OCI-LY7 (cell line): ENCODE results near the gene B3GALT2. TPM values are rescaled to one million over a fixed set of nuclear protein-coding genes. Genes with fewer than 3 reads are reported as not detected.

Experiments used
- BruUV-seq: library from RNA; stranded (reverse); fragments of 400-500 nt; replicated peaks from 2 replicates; lab custom pipeline; 2021; lab: Mats Ljungman, UMichigan
- CTCF ChIA-PET: fragments of 300-600 bp; sonication (Branson Sonifier 250); formaldehyde crosslinking; loops from one replicate; lab custom pipeline; 2022; ENCODE audit warnings: antibody characterized with exemption; ENCODE audit not compliant: unreplicated experiment; lab: Charles Lee
- POLR2A ChIA-PET: fragments of 300-600 bp; sonication (Branson Sonifier 250); formaldehyde crosslinking; loops from one replicate; lab custom pipeline; 2022; ENCODE audit warnings: antibody characterized with exemption; lab: Charles Lee
- DNase-seq: peaks from one replicate; pipeline ENCODE4 v3.0.0-alpha.2; 2015; ENCODE audit warnings: low spot score
- H2AFZ ChIP-seq: fragments of 200-600 bp; sonication (generic), shearing (Covaris generic); 2 replicates; pipeline ENCODE4 v1.6.1; 2014; ENCODE audit warnings: mild to moderate bottlenecking, antibody characterized with exemption, low read length, moderate library complexity
- H3K27ac ChIP-seq: fragments of 200-600 bp; sonication (generic); 2 replicates; pipeline ENCODE4 v1.5.1; 2014; ENCODE audit warnings: mixed run types, low read depth, mild to moderate bottlenecking, moderate library complexity, low read length, inconsistent platforms; ENCODE audit not compliant: poor library complexity, severe bottlenecking
- H3K36me3 ChIP-seq: fragments of 200-600 bp; sonication (generic); 2 replicates; pipeline ENCODE4 v1.6.1; 2014; ENCODE audit warnings: mild to moderate bottlenecking, antibody characterized with exemption, low read length, moderate library complexity, mixed read lengths; ENCODE audit not compliant: insufficient read depth
- H3K4me1 ChIP-seq: fragments of 200-600 bp; sonication (generic); 2 replicates; pipeline ENCODE4 v1.5.1; 2014; ENCODE audit warnings: mild to moderate bottlenecking, low read length; ENCODE audit not compliant: insufficient read depth, poor library complexity, severe bottlenecking
- H3K4me2 ChIP-seq: fragments of 200-600 bp; sonication (generic); 2 replicates; pipeline ENCODE4 v1.6.1; 2014; ENCODE audit warnings: mild to moderate bottlenecking, low read length
- H3K4me3 ChIP-seq: fragments of 200-600 bp; sonication (generic); 2 replicates; pipeline ENCODE4 v1.5.1; 2014; ENCODE audit warnings: mild to moderate bottlenecking, low read depth, low read length; ENCODE audit not compliant: poor library complexity, severe bottlenecking
- H3K79me2 ChIP-seq: fragments of 200-600 bp; sonication (generic); 2 replicates; pipeline ENCODE4 v1.6.1; 2016; ENCODE audit warnings: low read depth, mild to moderate bottlenecking, low read length, moderate library complexity, mixed read lengths; ENCODE audit not compliant: insufficient read depth
- H3K9me2 ChIP-seq: fragments of 200-600 bp; sonication (generic); 2 replicates; pipeline ENCODE4 v1.6.1; 2016; ENCODE audit warnings: mild to moderate bottlenecking, low read length, mixed read lengths; ENCODE audit not compliant: insufficient read depth
- H3K9me3 ChIP-seq: fragments of 200-600 bp; sonication (generic); 2 replicates; pipeline ENCODE4 v1.6.1; 2014; ENCODE audit warnings: mild to moderate bottlenecking, mixed run types, low read length, mixed read lengths
- H4K20me1 ChIP-seq: fragments of 200-600 bp; sonication (generic); 2 replicates; pipeline ENCODE4 v1.6.1; 2014; ENCODE audit warnings: mild to moderate bottlenecking, antibody characterized with exemption, low read length, moderate library complexity, mixed read lengths; ENCODE audit not compliant: insufficient read depth
- CTCF ChIP-seq: fragments of 200-600 bp; sonication (generic); conservative IDR thresholded peaks from 2 replicates; pipeline ENCODE4 v1.5.1; 2014; ENCODE audit warnings: mild to moderate bottlenecking, antibody characterized with exemption, low read length, moderate library complexity, mixed read lengths
- EZH2phosphoT487 ChIP-seq: fragments of 200-600 bp; sonication (generic); IDR thresholded peaks from 2 replicates; pipeline ENCODE4 v1.6.1; 2018; ENCODE audit warnings: low read depth, borderline replicate concordance, mild to moderate bottlenecking, mixed run types, antibody characterized with exemption, low read length, moderate library complexity, mixed read lengths
- intact Hi-C: fragments of 100-400 bp; cut with micrococcal nuclease; formaldehyde crosslinking; loops from one replicate; pipeline ENCODE4 v1.10.0; 2022; ENCODE audit not compliant: unreplicated experiment
- total RNA-seq, 2 experiments: library from RNA; depleted of rRNA in 1 of 2; stranded (reverse); fragments of >200 nt in 1 of 2; shearing (Covaris generic) in 1 of 2; gene quantifications; 2 replicates each; pipeline ENCODE4 v1.2.3, GENCODE V29; 2014 to 2022

B3GALT2 gene
- total RNA-seq, 2 experiments from 2014 or later = not detected

GRCh38 chr1:193187114-193187513, 701 bp upstream of the B3GALT2 start:
- no peak overlapping the region for H2AFZ ChIP-seq
- peaks cover 7% of the 10 kb centered on the region; the same call in 1 of the 2 replicates for H4K20me1 ChIP-seq
- no peak overlapping the region for H3K4me3 ChIP-seq
- H3K4me2 ChIP-seq = no peak overlapping the region
- no peaks in the 10 kb centered on the region for H3K4me1 ChIP-seq
- H3K79me2 ChIP-seq = peaks cover 33% of the 10 kb centered on the region; the same call in 1 of the 2 replicates
- no peaks in the 10 kb centered on the region for H3K9me2 ChIP-seq
- ChIA-PET CTCF (no interaction called here), POLR2A (interaction anchor here (0.6 to 0.8 kb wide), 4 partner anchors 32 to 489 kb away, joined by 3 read pairs; no protein-coding TSS in a partner anchor)
- peaks cover 2% of the 10 kb centered on the region for H3K9me3 ChIP-seq
- TF ChIP-seq EZH2phosphoT487 (no peak), CTCF (no peak)
- H3K36me3 ChIP-seq = peaks cover 9% of the 10 kb centered on the region
- DNase-seq = no peak
- H3K27ac ChIP-seq = no peak overlapping the region
- intact Hi-C loops = no loop called here
- BruUV-seq = no TSS peak

- CTCF ChIA-PET = no interaction called here
- Histone ChIP-seq H3K4me3 (no peak overlapping the region), H2AFZ (no peak overlapping the region), H4K20me1 (peaks cover 7% of the 10 kb centered on the region; the same call in 1 of the 2 replicates), H3K79me2 (peaks cover 33% of the 10 kb centered on the region; the same call in 1 of the 2 replicates), H3K9me2 (no peaks in the 10 kb centered on the region), H3K27ac (no peak overlapping the region), H3K4me1 (no peaks in the 10 kb centered on the region), H3K4me2 (no peak overlapping the region), H3K36me3 (no peaks in the 10 kb centered on the region; the same call in 1 of the 2 replicates), H3K9me3 (no peaks in the 10 kb centered on the region)
- intact Hi-C loops = no loop called here
- POLR2A ChIA-PET = interaction anchor here (0.5 to 0.9 kb wide), 4 partner anchors 10 to 934 kb away, joined by 3 to 4 read pairs (median 4); no protein-coding TSS in a partner anchor
- TF ChIP-seq EZH2phosphoT487 (no peak), CTCF (no peak)
- BruUV-seq = no TSS peak
- DNase-seq = no peak
Measured at GRCh38 chr1:193185211-193185610, 1.2 kb downstream of the B3GALT2 start.

GRCh38 chr1:193184776-193185175, 1.6 kb downstream of the B3GALT2 start:
- Histone ChIP-seq H3K4me2 (no peak overlapping the region), H3K9me3 (no peaks in the 10 kb centered on the region), H3K79me2 (peaks cover 31% of the 10 kb centered on the region; the same call in 1 of the 2 replicates), H3K4me3 (no peak overlapping the region), H3K9me2 (no peaks in the 10 kb centered on the region), H3K27ac (no peak overlapping the region), H2AFZ (no peak overlapping the region), H3K36me3 (no peaks in the 10 kb centered on the region; the same call in 1 of the 2 replicates), H3K4me1 (no peaks in the 10 kb centered on the region), H4K20me1 (peaks cover 7% of the 10 kb centered on the region; the same call in 1 of the 2 replicates)
- POLR2A ChIA-PET = interaction anchor here (0.5 to 0.9 kb wide), 3 partner anchors 15 to 934 kb away, joined by 3 to 4 read pairs (median 4); no protein-coding TSS in a partner anchor
- TF ChIP-seq CTCF = no peak
- TF ChIP-seq EZH2phosphoT487 = no peak
- intact Hi-C loops = loop anchor here (5.0 kb wide), 1 partner anchor 1113 kb away; no protein-coding TSS in a partner anchor
- DNase-seq = no peak
- CTCF ChIA-PET = no interaction called here
- no TSS peak for BruUV-seq
